HG03175 (cell line): ENCODE data around the gene B3GNT8.
A peak's percentile ranks its signal among the peaks of the same experiment; 100 is the strongest.
"Not testable (repeated sequence)": the region's sequence is repeated elsewhere in the genome, so short reads cannot be mapped to it uniquely, and the experiment has no call there.

Source experiments
- ATAC-seq: cut with Tn5 transposase; IDR thresholded peaks from one replicate; pipeline ENCODE4 v1.9.1; 2021; ENCODE audit warnings: mild to moderate bottlenecking, moderate library complexity; ENCODE audit not compliant: unreplicated experiment

Gene B3GNT8

DNA sequence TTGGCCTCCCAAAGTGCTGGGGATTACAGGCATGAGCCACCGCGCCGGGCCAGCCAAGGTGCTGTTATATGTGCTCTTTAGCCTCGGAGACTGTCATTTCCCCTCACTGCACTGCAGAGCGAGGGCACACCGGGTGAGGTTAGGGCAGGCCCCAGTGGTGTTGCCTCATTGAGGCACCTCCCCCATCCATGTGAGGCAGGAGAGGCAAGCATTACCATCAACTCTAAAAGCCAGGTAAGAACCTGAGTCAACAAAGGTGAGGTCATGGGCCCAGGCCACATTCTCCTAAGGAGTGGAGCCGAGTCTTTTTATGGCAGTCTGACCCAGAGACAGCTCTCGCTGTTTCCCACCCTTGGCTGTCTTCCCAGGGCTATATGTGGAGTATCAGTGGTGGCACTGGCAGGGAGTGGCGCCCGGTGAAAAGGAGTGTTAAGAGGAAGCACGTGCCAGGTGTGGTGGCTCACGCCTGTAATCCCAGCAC is 10.9 kb downstream of the B3GNT8 start:
- ATAC-seq, result no peak

DNA sequence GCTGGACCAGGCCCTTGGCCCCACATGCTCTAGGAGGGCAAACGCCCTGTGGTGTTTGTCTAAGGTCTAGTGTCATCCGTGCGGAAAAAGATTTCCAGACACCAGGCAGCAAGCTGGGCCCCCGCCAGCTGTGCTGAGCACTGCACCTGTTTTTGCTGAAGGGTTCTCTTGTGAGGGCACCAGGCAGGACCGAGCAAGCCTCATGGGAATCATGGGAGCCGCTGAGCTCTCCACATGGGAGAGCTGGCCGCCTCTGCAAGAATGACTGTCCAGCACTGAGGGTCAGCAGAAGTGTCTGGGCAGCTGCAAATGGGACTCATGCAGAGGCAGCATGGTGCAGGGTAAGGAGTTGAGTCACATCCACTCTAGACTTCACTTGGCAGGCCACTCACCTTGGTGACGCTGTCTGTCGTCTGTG is 12.0 kb downstream of the B3GNT8 start:
- ATAC-seq, result no peak

DNA sequence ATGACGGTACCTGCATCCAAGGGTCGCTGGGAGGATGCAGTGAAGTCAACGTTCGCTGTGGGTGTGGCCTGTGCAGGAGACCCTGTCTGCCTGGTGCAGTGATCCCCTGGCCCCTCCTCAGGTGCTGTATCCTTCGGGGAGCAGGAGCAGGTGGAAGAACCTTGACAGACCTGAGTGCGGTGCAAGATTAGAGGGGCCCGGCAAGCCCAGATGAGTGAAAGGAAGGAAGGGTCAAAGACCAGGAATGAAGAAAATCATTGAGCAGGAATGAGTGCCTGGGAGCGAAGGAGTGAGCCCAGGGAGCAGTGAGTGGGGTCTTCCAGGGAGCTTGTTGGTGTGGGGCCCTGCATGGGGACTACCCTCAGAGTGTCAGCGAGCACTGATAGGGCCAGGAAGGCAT is 12.7 kb downstream of the B3GNT8 start:
- no peak for ATAC-seq

DNA sequence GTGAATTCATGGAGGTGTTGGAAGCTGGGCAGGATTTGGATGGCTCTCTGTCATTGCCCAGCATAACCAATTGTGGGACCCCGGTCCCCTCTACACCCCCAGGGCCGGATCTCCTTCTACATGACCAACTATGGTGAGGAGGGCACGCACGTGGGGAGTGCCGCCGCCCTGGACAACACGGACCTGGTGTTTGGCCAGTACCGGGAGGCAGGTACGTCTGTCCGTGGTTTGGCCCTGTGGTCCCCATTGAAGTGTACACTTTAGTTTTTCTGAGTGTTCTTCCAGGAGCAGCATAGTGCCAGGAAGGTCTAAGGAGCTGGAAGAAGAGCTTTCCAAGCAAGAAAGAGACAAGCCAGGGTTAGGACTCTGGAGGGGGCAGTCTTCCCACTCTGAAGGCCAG is 13.2 kb downstream of the B3GNT8 start:
- ATAC-seq, result no peak

DNA sequence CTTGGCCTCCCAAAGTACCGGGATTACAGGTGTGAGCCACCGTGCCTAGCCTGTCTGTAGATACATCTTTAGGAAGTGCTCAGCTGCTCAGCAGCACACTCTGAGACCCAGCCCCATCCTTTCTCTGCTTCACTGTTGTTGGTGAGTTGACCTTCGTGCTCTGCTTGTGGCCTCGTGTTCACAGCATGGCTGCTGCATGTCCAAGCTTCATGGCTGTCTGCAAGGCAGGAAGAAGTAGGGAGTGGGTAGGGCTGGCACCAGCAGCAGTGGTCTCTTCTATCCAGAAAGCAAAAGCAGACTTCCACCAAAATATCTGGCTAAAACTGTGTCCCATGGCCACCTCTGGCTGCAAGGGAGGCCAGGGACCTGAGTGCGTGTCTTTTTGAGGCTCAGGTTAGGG is 14.2 kb downstream of the B3GNT8 start:
- ATAC-seq, result no peak

DNA sequence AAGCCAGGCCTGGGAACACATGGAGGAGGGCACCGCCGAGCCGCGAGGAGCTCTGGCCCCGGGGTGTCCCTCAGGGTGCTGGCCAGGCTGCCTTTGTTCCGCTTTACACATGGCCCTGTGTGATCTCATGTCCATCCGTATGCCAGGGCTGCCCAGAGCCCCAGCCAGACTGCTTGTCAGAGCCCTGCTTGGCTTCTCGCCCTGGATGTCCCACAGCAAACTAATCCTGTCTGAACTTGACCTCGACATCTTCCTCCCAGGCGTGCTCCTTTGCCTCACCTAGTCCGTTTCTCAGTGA is 15.3 kb downstream of the B3GNT8 start:
- ATAC-seq, result no peak

DNA sequence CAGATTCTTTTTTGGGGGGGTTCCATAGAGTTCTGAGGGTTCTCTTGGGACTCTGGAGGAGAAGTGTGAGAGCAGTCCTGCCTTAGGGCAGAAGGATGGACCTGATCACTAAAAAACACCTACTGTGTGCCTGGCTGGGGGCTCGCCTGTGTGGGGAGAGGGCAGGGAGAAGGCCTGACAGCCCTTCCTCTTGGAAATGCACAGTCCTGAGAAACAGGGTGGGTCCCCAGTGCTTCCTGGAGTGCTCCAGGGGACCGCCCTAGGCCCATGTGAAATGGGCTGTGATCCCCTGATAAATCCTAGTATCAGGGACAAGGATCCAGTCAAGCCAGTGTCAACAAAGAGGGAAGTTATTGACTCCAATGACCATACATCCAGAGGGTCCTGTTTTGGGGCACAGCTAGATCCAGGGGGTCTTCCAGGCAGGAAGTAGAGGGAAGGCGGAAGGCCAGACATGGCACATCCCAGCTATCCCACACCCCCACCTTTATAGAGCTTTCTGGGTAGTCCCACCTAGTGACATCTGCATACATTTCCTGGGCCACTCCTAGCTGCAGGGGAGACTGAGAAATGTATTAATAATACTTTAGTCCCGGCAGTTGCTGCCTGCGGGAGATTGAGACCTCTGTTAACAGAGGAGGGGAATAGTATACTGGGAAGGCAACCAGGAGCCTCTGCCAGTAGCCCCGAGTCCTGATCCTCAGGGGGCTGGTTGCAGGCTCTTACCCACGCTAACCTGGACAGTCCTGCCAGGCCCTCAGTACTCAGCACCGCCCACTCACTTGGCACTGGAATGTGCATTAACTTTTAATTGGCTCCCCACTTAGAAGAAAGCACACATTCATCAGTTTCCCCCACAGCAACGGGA is 15.8 kb downstream of the B3GNT8 start:
- no peak for ATAC-seq

DNA sequence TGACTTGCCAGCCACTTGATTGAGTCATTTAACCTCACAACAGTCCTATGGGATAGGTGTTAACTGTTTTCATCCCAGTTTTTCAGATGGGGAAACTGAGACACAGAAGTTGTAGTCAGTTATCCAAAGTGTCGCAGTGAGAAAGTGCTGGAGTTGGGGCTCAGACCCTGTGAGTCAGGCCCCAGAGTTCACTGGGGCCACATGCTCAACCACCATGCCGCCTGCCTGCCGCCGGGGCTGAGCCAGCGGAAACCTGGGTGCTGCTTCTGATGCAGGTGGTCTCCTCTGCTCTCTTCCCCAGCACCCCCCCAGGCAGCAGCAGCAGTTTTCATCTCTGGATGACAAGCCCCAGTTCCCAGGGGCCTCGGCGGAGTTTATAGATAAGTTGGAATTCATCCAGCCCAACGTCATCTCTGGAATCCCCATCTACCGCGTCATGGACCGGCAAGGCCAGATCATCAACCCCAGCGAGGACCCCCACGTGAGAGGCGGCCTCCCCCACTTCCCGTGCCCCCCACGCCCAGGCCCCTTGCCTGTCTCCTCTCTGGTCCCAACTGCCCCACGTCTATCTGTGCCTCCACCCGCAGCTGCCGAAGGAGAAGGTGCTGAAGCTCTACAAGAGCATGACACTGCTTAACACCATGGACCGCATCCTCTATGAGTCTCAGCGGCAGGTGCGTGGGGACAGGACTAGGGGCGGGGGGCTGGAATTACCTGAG is 16.7 kb downstream of the B3GNT8 start:
- no peak for ATAC-seq

DNA sequence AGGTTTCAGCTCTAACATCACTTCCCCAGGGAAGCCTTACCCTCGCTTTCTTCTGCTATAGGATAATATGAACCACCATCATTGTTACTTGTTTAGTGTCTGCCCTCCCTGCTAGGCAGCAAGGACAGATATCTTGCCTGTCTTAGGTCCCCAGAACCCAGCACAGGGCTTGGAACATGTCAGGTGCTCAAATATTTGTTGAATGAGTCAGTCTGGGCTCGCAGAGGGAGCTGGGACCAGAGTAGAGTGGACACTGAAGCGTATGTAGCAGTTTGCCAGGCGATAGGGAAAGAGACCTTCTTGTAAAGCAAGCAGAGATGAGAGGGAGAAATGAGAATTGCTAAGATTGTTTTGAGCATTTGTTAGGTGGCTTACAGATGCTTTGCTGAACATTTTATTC is 17.9 kb downstream of the B3GNT8 start:
- no peak for ATAC-seq

DNA sequence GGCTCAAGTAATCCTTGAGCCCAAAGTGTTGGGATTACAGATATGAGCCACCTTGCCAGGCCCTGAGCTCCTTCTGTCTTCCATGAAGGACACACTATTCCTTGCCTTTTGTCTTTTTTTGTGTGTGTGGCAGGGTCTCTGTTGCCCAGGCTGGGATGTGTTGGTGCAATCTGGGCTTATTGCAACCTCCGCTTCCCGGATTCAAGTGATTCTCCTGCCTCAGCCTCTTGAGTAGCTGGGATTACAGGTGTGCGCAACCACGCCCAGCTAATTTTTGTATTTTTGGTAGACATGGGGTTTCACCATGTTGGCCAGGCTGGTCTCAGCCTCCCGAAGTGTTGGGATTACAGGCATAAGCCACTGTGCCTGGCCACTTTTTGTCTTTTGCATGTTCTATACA is 18.3 kb downstream of the B3GNT8 start:
- not testable (repeated sequence) for ATAC-seq

DNA sequence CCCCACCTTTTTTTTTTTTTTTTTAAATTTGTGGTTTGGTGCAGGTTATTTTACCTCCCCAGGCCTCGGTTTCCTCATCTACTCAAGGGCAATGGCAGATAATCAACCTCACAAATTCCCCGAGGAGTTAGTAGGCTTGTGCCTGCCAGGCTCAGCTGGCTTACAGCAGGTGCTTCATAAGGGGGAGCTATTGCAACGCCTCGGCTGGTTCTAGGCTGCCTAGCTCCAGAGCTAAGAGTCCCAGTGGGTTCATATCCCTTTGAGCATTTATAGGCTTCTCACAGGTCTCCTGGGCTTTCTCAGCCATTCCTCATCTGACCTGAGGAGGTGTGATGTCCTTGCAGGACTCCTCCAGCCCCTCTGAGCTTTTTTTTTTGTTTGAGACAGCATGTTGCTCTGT is 18.9 kb downstream of the B3GNT8 start:
- ATAC-seq, result no peak

DNA sequence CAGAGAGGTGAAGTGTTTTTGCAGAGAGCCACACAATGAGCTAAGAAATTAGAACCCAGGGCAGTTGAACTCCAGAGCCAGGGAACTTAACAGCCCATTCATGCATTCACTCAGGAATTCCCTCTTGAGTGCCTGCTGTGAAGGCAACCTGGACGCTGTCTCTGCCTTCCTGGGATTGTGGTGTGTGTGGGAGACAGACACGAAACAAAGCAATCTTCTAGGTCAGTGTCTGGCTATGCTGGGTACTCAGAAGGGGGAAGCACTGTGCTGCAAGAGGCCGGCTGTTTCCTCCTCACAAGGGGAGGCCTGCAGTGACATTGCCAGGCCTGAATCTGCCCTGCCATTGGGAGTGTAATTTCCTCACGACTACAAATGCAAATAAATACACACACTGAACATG is 19.9 kb downstream of the B3GNT8 start:
- no peak for ATAC-seq

DNA sequence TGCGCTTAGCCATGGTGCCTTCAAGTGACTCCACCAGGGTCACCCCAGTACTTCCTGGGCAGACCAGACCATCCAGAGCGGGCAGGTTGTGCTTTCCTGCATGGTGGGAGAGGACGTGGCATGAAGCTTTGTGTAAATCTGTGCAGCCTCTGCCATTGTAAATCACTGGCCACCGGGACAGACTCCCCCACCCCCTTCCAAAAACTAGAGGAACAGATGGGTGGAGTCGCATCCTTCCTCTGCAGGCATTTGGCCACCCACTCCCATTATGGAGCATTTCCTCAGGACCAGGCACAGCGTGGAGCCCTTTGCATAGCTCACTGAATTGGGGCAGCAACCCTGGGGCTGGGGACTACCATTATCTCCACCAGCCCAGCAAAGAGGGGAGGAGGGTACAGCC is 21.4 kb downstream of the B3GNT8 start:
- ATAC-seq, result no peak

DNA sequence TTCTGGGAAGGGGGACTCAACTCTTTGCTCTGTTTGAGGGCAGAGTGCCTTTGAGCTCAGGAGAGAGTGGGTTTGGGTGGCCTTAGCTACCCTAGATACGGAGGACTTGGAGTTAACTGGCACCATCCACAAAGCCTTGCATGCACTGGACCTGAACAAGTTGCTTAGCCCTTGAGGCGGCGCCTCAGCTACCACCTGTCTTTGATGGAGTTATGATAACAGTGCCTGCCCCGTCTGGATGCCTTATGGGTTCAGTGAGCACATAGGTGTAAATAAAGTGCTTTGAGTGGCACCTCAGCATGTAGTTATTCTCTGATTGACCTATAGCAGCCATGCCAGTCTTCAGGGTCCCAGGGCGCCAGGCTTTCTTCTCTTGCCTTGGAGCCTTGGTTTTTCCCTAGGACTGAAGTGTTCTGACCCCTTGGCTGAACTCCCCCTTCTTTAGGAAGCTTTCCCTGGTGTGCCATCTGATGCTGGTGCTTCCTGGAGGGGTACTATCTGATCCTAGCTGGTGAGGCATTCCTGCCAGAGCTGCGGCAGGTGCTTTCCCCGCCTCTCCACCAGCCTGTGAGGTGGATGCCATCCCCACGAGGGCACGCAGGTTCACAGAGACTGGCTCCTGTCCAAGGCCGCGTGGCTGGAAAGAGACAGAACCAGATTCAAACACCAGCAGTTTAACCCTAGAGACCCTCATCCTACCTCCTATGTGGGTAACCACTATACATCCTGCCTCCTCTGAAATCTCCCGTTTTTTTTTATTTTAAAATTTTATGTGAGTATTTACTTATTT is 23.8 kb downstream of the B3GNT8 start:
- no peak for ATAC-seq

DNA sequence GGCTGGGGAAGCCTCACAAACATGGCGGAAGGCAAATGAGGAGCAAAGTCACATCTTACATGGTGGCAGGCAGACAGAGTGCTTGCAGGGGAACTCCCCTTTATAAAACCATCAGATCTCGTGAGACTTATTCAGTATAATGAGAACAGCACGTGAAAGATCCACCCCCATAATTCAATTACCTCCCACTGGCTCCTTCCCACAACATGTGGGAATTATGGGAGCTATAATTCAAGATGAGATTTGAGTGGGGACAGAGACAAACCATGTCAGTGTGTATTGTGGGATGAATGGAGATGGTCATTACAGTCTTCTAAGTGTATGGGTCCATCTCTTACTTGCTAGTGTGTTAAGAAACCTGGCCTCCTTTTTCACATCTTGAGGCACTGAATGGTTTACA is 25.2 kb downstream of the B3GNT8 start:
- no peak for ATAC-seq

DNA sequence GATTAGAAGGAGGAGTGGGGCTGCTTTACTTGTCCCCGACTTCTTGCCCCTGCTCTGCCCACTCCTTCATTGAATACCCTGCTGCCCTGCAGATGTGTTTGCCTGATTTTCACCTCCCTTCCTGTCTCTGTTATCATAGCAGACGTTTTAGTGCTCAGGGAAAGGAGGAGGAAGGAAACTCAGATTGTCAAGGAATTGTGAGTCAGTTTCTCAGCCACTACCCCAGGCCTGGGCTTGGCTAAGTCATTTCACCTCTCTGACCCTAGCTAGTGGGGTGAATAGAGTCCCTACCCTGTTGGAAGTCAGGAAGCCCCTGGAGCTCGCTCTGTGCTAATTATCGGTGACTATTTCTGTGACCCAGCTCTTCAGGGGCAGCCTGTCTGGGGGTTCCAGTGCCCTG is 25.7 kb downstream of the B3GNT8 start:
- no peak for ATAC-seq

DNA sequence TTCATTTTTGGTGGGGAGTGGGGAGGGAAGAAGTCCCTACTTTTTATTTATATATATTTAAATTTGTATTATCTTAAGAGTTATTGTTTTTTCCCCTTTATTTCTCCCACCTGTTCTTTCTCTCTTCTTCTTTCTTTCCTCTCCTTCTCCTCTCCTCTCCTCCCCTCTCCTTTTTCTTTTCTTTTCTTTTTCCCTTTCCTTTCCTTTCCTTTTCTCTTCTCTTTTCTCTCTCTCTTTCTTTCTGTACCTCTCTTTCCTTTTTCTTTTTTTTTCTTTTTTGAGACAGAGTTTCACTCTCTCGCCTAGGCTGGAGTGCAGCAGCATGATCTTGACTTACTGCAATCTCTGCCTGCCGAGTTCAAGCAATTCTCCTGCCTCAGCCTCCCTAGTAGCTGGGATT is 27.6 kb downstream of the B3GNT8 start:
- no peak for ATAC-seq

DNA sequence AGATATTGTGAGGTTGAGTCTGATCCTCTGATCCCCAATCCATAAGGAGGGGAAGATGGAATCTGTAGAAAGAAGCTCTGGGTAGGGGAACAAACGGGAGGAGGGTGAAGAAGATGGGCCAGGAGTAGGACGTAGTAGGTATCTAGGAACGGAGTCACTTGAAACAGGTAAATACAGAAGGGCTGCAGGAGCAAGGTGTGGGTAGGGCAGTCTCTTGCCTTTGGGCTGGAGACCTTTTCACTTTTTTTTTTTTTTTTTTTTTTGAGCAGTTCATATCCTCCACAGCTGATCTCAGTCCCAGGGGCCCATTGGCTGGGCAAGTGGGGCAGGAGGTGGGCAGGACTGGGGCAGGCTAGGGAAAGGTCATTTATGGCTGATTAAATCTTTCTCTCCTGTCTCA is 28.1 kb downstream of the B3GNT8 start:
- ATAC-seq, result no peak

DNA sequence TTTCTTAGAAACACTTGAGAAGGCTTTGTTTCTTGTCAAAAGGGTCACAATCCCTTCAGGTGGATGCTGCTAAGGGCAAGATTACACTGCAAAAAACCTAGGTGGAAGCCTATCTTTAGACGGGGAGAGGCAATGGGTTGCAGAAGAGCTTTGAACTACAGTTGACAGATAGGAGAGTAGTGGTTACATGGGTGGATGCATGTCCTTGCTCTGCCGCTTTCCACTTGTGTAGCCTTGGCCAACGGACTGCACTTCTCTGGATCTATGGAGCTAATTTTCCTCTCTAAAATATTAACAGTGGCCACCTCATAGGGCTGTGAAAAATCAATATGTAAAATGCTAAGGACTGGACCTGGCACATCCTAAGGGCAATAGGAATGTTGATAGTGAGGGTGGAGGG is 28.6 kb downstream of the B3GNT8 start:
- ATAC-seq, result no peak

DNA sequence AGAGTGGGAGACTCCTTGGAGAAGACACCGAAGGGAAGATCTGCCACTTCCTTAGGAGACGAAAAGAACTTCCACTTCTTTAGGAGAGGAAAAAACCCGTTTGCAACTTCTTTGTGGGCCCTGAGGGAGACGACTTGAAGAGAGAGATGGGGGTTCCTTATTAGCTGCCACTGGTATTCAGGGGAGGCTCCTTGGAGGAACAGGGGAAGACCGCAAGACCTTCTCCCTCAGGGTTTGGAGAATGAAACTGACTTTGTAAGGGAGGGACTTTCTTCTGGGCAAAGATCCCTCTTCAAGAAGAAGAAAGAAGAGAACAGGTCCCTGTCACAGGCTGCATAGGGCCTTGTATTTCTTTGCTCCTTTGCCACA is 29.1 kb downstream of the B3GNT8 start:
- no peak for ATAC-seq

DNA sequence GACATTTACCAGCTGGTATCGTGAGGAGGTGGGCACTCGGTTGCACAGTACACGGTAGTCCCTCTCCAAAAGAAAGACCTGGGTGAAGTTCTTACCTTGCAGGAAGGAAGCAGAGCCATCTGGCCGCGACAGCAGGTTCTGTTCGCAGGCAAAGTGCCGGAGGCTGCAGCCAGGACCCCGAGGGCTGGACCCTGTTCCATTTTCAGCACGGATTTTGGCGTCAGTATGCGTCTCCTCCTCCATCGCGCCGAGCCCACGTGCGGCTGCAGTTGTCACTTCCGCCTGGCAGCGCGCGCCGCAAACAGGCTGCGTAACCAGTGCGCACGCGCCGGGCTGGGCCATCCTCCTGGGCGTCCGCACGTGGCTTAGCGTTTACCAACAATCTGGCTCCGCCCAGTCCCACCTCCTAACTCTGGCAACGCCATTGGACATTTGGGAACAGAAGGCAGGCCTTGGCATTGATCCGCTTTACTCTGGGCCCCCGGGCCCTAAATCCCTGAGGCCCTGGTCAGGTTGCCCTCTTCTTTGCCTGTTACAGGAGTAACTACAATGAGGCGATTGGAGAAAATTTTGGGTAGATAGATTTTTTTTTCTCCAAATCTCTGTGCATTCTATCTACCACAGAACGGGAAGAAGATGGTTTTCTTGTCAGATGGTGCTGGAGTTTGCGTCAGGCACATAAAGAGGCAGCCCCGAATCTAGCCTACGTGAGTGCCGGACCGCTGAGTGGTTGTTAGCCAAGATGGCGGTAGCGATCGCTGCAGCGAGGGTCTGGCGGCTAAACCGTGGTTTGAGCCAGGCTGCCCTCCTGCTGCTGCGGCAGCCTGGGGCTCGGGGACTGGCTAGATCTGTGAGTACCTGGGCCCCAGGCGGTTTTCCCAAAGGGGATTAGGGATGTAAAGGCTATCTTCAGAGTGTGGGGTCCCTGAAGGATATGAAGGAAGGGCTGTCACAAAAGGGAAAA is 29.8 kb downstream of the B3GNT8 start, which contains the start of the genes BCKDHA and EXOSC5:
TSS of gene BCKDHA (plus strand) at position 733 of the 964 bp plus-strand sequence. CDS start at position 743, 10 bp downstream.
TSS of gene EXOSC5 (minus strand) at position 274 of the 964 bp plus-strand sequence. CDS start at position 243, 31 bp downstream.
- ATAC-seq, result peak; percentile 98
